BLaER1 (cell line): ENCODE measurements around the gene DNAJC21.

ENCODE experiments used
- H3K27ac ChIP-seq: shearing (Covaris generic); formaldehyde crosslinking; 2 replicates; pipeline ENCODE4 v1.8.1; 2022
- H3K27me3 ChIP-seq: shearing (Covaris generic); formaldehyde crosslinking; 2 replicates; pipeline ENCODE4 v1.8.1; 2022
- H3K36me3 ChIP-seq: shearing (Covaris generic); formaldehyde crosslinking; 2 replicates; pipeline ENCODE4 v1.8.1; 2022
- H3K4me1 ChIP-seq: shearing (Covaris generic); formaldehyde crosslinking; 2 replicates; pipeline ENCODE4 v1.8.1; 2022
- H3K4me2 ChIP-seq: shearing (Covaris generic); formaldehyde crosslinking; 2 replicates; pipeline ENCODE4 v1.8.1; 2022
- H3K4me3 ChIP-seq: shearing (Covaris generic); formaldehyde crosslinking; 2 replicates; pipeline ENCODE4 v1.8.1; 2022
- H3K9ac ChIP-seq: shearing (Covaris generic); formaldehyde crosslinking; 2 replicates; pipeline ENCODE4 v1.8.1; 2022
- H3K9me3 ChIP-seq: shearing (Covaris generic); formaldehyde crosslinking; 2 replicates; pipeline ENCODE4 v1.8.1; 2022
- H4K20me1 ChIP-seq: shearing (Covaris generic); formaldehyde crosslinking; 2 replicates; pipeline ENCODE4 v1.8.1; 2022
- Cebpa-rat ChIP-seq: shearing (Covaris generic); IDR thresholded peaks from 2 replicates; pipeline ENCODE4 v1.8.1; 2022

The DNAJC21 gene

DNA sequence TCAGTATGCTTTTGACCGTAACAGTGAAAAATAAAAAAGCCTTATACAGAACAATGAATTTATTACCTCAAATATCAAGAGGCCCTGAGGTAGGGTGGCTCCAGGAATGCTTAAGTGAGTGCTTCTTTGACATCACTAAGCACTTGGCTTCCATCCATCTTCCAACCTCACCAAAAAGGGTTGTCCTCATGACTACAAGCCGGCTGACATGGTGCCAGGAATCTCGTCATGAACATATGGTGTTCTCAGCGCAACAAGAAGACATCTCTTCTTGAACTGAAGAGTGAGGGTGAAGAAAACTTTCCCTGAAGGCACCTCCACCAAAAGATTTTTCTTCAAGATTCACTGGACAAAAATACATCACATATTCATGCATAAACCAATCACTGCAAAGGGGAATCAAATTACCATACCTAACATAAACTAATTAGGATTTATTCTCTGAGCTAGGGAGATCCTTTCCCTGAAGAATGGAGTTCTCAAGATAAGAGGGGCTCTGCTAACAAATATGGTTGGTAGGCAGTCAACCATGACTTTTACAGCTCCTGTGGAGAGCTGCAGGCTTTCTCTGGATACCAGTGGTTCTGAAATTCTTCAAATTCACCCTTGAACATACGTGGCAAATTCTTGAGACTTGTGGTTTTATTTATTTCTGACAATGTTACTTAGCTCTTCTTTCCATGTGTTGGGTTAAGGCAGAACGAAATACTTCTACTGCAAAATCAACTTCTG lies 68.9 kb downstream of the DNAJC21 start:
- no peak overlapping the region for H3K4me2 ChIP-seq
- no peaks in the 10 kb centered on the region for H3K36me3 ChIP-seq
- H3K27me3 ChIP-seq: no peaks in the 10 kb centered on the region
- H3K4me3 ChIP-seq: no peak overlapping the region
- H3K4me1 ChIP-seq: no peaks in the 10 kb centered on the region
- H3K9me3 ChIP-seq: no peaks in the 10 kb centered on the region
- no peak for TF ChIP-seq Cebpa-rat
- no peak overlapping the region for H3K9ac ChIP-seq
- H3K27ac ChIP-seq: no peak overlapping the region
- no peaks in the 10 kb centered on the region for H4K20me1 ChIP-seq

DNA sequence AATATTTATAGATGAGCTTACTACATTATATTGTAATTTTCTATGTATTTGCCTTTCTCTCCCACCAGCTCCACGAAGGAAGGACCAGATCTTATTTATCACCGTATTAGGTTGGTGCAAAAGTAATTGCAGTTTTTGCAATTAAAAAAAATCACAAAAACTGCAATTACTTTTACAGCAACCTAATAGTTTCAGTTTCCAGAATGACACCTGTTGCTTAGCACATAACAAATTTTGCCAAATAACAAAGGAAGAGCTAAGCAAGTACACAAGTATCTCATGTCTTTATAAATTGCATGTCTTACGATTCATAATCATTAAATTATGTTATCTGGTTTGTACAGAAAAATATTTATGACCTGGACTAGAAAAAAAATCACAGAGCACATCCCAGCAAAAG lies 72.5 kb downstream of the DNAJC21 start:
- Histone ChIP-seq H3K27me3 (no peaks in the 10 kb centered on the region), H3K36me3 (no peaks in the 10 kb centered on the region), H3K4me2 (no peak overlapping the region), H3K9me3 (no peaks in the 10 kb centered on the region), H4K20me1 (no peaks in the 10 kb centered on the region), H3K9ac (no peak overlapping the region), H3K4me3 (no peak overlapping the region), H3K27ac (no peak overlapping the region), H3K4me1 (no peaks in the 10 kb centered on the region)
- no peak for TF ChIP-seq Cebpa-rat

DNA sequence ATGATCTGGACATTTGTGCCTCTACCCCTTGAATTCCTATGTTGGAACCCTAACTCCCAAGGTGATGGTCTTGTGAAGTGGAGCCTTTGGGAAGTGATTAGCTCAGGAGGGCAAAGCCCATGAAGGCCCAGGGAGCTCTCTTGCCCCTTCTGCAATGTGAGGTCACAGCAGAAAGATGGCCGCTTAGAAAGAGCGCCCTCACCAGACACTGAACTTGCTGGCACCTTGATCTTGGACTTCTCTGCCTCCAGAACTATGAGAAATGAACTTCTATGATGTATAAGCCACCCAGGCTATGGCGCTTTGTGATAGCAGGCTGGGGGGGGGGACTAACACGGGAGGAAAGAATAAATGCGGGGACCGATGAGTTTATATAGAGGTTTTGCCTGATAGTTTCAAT lies 73.1 kb downstream of the DNAJC21 start:
- TF ChIP-seq Cebpa-rat: no peak
- H3K4me1 ChIP-seq: no peaks in the 10 kb centered on the region

GRCh38 chr5:35003018-35003957 lies 73.9 kb downstream of the DNAJC21 start:
- H3K27me3 ChIP-seq: no peaks in the 10 kb centered on the region
- H3K4me2 ChIP-seq: no peak overlapping the region
- no peak overlapping the region for H3K9ac ChIP-seq
- no peaks in the 10 kb centered on the region for H3K9me3 ChIP-seq
- no peak for TF ChIP-seq Cebpa-rat
- no peaks in the 10 kb centered on the region for H3K36me3 ChIP-seq
- no peak overlapping the region for H3K27ac ChIP-seq
- no peak overlapping the region for H3K4me3 ChIP-seq
- no peaks in the 10 kb centered on the region for H3K4me1 ChIP-seq
- no peaks in the 10 kb centered on the region for H4K20me1 ChIP-seq

More for the DNA sequence above, 73.1 kb downstream of the DNAJC21 start:
- H4K20me1 ChIP-seq: no peaks in the 10 kb centered on the region
- H3K9me3 ChIP-seq: no peaks in the 10 kb centered on the region
- H3K27ac ChIP-seq: no peak overlapping the region
- no peaks in the 10 kb centered on the region for H3K27me3 ChIP-seq
- no peak overlapping the region for H3K4me2 ChIP-seq
- no peak overlapping the region for H3K9ac ChIP-seq
- no peak overlapping the region for H3K4me3 ChIP-seq
- H3K36me3 ChIP-seq: no peaks in the 10 kb centered on the region

- TF ChIP-seq Cebpa-rat: no peak
- Histone ChIP-seq H3K4me3 (no peak overlapping the region), H3K36me3 (no peaks in the 10 kb centered on the region), H3K9ac (no peak overlapping the region), H3K4me2 (no peak overlapping the region), H3K4me1 (no peaks in the 10 kb centered on the region), H3K9me3 (no peaks in the 10 kb centered on the region), H3K27me3 (no peaks in the 10 kb centered on the region), H3K27ac (no peak overlapping the region), H4K20me1 (no peaks in the 10 kb centered on the region)
These were observed 74.8 kb downstream of the DNAJC21 start for GRCh38 chr5:35004200-35004599.

GRCh38 chr5:35004771-35005170 lies 75.4 kb downstream of the DNAJC21 start:
- Histone ChIP-seq H3K4me2 (no peak overlapping the region), H3K27me3 (no peaks in the 10 kb centered on the region), H4K20me1 (no peaks in the 10 kb centered on the region), H3K27ac (no peak overlapping the region), H3K36me3 (no peaks in the 10 kb centered on the region), H3K4me1 (no peaks in the 10 kb centered on the region), H3K9me3 (no peaks in the 10 kb centered on the region), H3K9ac (no peak overlapping the region), H3K4me3 (no peak overlapping the region)
- no peak for TF ChIP-seq Cebpa-rat
